ENCODE results near the gene SPAG4.

The SPAG4 gene

GRCh38 chr20:35616465-35617396 is 1.1 kb downstream of the SPAG4 start:
- Histone ChIP-seq H3K27ac (ENCODE audit: insufficient read depth in 1 of 2, low read depth in 1 of 2, low read length in 2 of 2, poor library complexity in 1 of 2, severe bottlenecking in 2 of 2) (peak overlapping the region in 1 of 2 experiments; percentile 25), H3K9me3 (ENCODE audit: control extremely low read depth in 1 of 5, control insufficient read depth in 4 of 5, insufficient read depth in 2 of 5, low read depth in 1 of 5, low read length in 4 of 5) (no peaks in the 10 kb centered on the region), H3K4me1 (ENCODE audit: control extremely low read depth in 1 of 4, control insufficient read depth in 4 of 4, insufficient read depth in 4 of 4, low read length in 3 of 4) (peaks cover 0 to 41% (median 38%) of the 10 kb centered on the region in 4 experiments), H3K4me3 (ENCODE audit: control insufficient read depth in 1 of 7, extremely low read depth in 1 of 7, insufficient read depth in 4 of 7, low read depth in 2 of 7, low read length in 6 of 7) (peak overlapping the region; percentile 37 to 80 (median 62)), H3K27me3 (replicated peaks in 2 of 5; ENCODE audit: control insufficient read depth in 4 of 5, insufficient read depth in 5 of 5, low read length in 4 of 5) (peaks cover 0 to 15% (median 4%) of the 10 kb centered on the region in 5 experiments), H3K36me3 (ENCODE audit: control insufficient read depth in 4 of 4, insufficient read depth in 4 of 4, low read length in 3 of 4) (peaks cover under 1 to 9% (median 4%) of the 10 kb centered on the region in 4 experiments)
- ChIA-PET CTCF (interaction anchor here (0.9 to 2.8 kb wide), 6 partner anchors 13 to 48 kb away, joined by 3 to 7 read pairs (median 4); partner anchors contain the start of genes CPNE1 and RBM12), POLR2A (interaction anchor here (0.6 to 2.2 kb wide), 4 partner anchors 47 to 337 kb away, joined by 3 to 9 read pairs (median 4); partner anchors contain the start of genes CPNE1, NFS1, RBM12 and ROMO1)
- under 1% methylated on average over 39 of the region's 57 CpGs for WGBS (ENCODE audit: insufficient coverage)
- peak; percentile 46 to 62 (median 59) for DNase-seq

- no peaks in the 10 kb centered on the region for H3K9me3 ChIP-seq (ENCODE audit: control extremely low read depth in 1 of 5, control insufficient read depth in 4 of 5, insufficient read depth in 2 of 5, low read depth in 1 of 5, low read length in 4 of 5)
- CTCF ChIA-PET: interaction anchor here (0.9 to 3.4 kb wide), 11 partner anchors 8 to 107 kb away, joined by 3 to 17 read pairs (median 4); partner anchors contain the start of genes CPNE1 and RBM12
- H3K27ac ChIP-seq (ENCODE audit: insufficient read depth in 1 of 2, low read depth in 1 of 2, low read length in 2 of 2, poor library complexity in 1 of 2, severe bottlenecking in 2 of 2): peak overlapping the region in 1 of 2 experiments; percentile 25
- peak overlapping the region; percentile 4 to 80 (median 62) for H3K4me3 ChIP-seq (ENCODE audit: control insufficient read depth in 1 of 7, extremely low read depth in 1 of 7, insufficient read depth in 4 of 7, low read depth in 2 of 7, low read length in 6 of 7)
- WGBS (ENCODE audit: insufficient coverage): 5% methylated on average over 17 of the region's 22 CpGs
- POLR2A ChIA-PET: interaction anchor here (1.0 to 2.2 kb wide), 2 partner anchors 13 to 46 kb away, joined by 3 to 9 read pairs; partner anchors contain the start of genes CPNE1 and RBM12
- peak; percentile 31 to 68 (median 63) for DNase-seq
- peaks cover 0 to 15% (median 4%) of the 10 kb centered on the region in 5 experiments for H3K27me3 ChIP-seq (replicated peaks in 2 of 5; ENCODE audit: control insufficient read depth in 4 of 5, insufficient read depth in 5 of 5, low read length in 4 of 5)
- H3K36me3 ChIP-seq (ENCODE audit: control insufficient read depth in 4 of 4, insufficient read depth in 4 of 4, low read length in 3 of 4): peaks cover 3 to 12% (median 7%) of the 10 kb centered on the region in 4 experiments
- peaks cover 0 to 41% (median 38%) of the 10 kb centered on the region in 4 experiments for H3K4me1 ChIP-seq (ENCODE audit: control extremely low read depth in 1 of 4, control insufficient read depth in 4 of 4, insufficient read depth in 4 of 4, low read length in 3 of 4)
Observed at GRCh38 chr20:35617397-35618262, 2.0 kb downstream of the SPAG4 start.

GRCh38 chr20:35618263-35619131 is 2.9 kb downstream of the SPAG4 start:
- Histone ChIP-seq H3K4me3 (ENCODE audit: control insufficient read depth in 1 of 7, extremely low read depth in 1 of 7, insufficient read depth in 4 of 7, low read depth in 2 of 7, low read length in 6 of 7) (peak overlapping the region; percentile 30 to 87 (median 70)), H3K4me1 (ENCODE audit: control extremely low read depth in 1 of 4, control insufficient read depth in 4 of 4, insufficient read depth in 4 of 4, low read length in 3 of 4) (peaks cover 0 to 41% (median 38%) of the 10 kb centered on the region in 4 experiments), H3K27me3 (replicated peaks in 2 of 5; ENCODE audit: control insufficient read depth in 4 of 5, insufficient read depth in 5 of 5, low read length in 4 of 5) (peaks cover 0 to 15% (median 4%) of the 10 kb centered on the region in 5 experiments), H3K27ac (ENCODE audit: insufficient read depth in 1 of 2, low read depth in 1 of 2, low read length in 2 of 2, poor library complexity in 1 of 2, severe bottlenecking in 2 of 2) (no peak overlapping the region), H3K9me3 (ENCODE audit: control extremely low read depth in 1 of 5, control insufficient read depth in 4 of 5, insufficient read depth in 2 of 5, low read depth in 1 of 5, low read length in 4 of 5) (no peaks in the 10 kb centered on the region), H3K36me3 (ENCODE audit: control insufficient read depth in 4 of 4, insufficient read depth in 4 of 4, low read length in 3 of 4) (peaks cover 3 to 12% (median 8%) of the 10 kb centered on the region in 4 experiments)
- DNase-seq: peak in 2 of 3 donors; percentile 26 to 31
- ChIA-PET CTCF (interaction anchor here (0.7 to 3.8 kb wide), 27 partner anchors 9 to 324 kb away, joined by 3 to 29 read pairs (median 5); partner anchors contain the start of genes NFS1 and ROMO1), POLR2A (interaction anchor here (1.0 kb wide), 1 partner anchor 14 kb away, joined by 3 read pairs; no protein-coding TSS in a partner anchor)
- WGBS (ENCODE audit: insufficient coverage): 11% methylated on average over 25 of the region's 35 CpGs

- WGBS (ENCODE audit: insufficient coverage): 3% methylated on average over 47 of the region's 49 CpGs
- peak overlapping the region in 6 of 7 experiments; percentile 59 to 87 (median 74) for H3K4me3 ChIP-seq (ENCODE audit: control insufficient read depth in 1 of 7, extremely low read depth in 1 of 7, insufficient read depth in 4 of 7, low read depth in 2 of 7, low read length in 6 of 7)
- CTCF ChIA-PET: interaction anchor here (0.7 to 3.8 kb wide), 28 partner anchors 10 to 323 kb away, joined by 3 to 29 read pairs (median 4); partner anchors contain the start of genes NFS1 and ROMO1
- DNase-seq: peak; percentile 76 to 87 (median 85)
- H3K36me3 ChIP-seq (ENCODE audit: control insufficient read depth in 4 of 4, insufficient read depth in 4 of 4, low read length in 3 of 4): peaks cover 3 to 13% (median 10%) of the 10 kb centered on the region in 4 experiments
- peaks cover 0 to 41% (median 38%) of the 10 kb centered on the region in 4 experiments for H3K4me1 ChIP-seq (ENCODE audit: control extremely low read depth in 1 of 4, control insufficient read depth in 4 of 4, insufficient read depth in 4 of 4, low read length in 3 of 4)
- peaks cover 0 to 15% (median 4%) of the 10 kb centered on the region in 5 experiments for H3K27me3 ChIP-seq (replicated peaks in 2 of 5; ENCODE audit: control insufficient read depth in 4 of 5, insufficient read depth in 5 of 5, low read length in 4 of 5)
- no peaks in the 10 kb centered on the region for H3K9me3 ChIP-seq (ENCODE audit: control extremely low read depth in 1 of 5, control insufficient read depth in 4 of 5, insufficient read depth in 2 of 5, low read depth in 1 of 5, low read length in 4 of 5)
- no peak overlapping the region for H3K27ac ChIP-seq (ENCODE audit: insufficient read depth in 1 of 2, low read depth in 1 of 2, low read length in 2 of 2, poor library complexity in 1 of 2, severe bottlenecking in 2 of 2)
- POLR2A ChIA-PET: interaction anchor here (0.7 kb wide), 1 partner anchor 44 kb away, joined by 3 read pairs; no protein-coding TSS in a partner anchor
Observed at GRCh38 chr20:35619196-35620095, 3.8 kb downstream of the SPAG4 start.

GRCh38 chr20:35620818-35621559 is 5.4 kb downstream of the SPAG4 start:
- no peak for DNase-seq
- peaks cover 3 to 22% (median 15%) of the 10 kb centered on the region in 4 experiments for H3K36me3 ChIP-seq (ENCODE audit: control insufficient read depth in 4 of 4, insufficient read depth in 4 of 4, low read length in 3 of 4)
- ChIA-PET CTCF (interaction anchor here (0.6 to 3.8 kb wide), 10 partner anchors 10 to 166 kb away, joined by 3 to 29 read pairs (median 4); no protein-coding TSS in a partner anchor), POLR2A (interaction anchor here (0.6 kb wide), 1 partner anchor 107 kb away, joined by 3 read pairs; no protein-coding TSS in a partner anchor)
- no peak overlapping the region for H3K4me3 ChIP-seq (ENCODE audit: control insufficient read depth in 1 of 7, extremely low read depth in 1 of 7, insufficient read depth in 4 of 7, low read depth in 2 of 7, low read length in 6 of 7)
- peaks cover 0 to 15% (median 4%) of the 10 kb centered on the region in 5 experiments for H3K27me3 ChIP-seq (replicated peaks in 2 of 5; ENCODE audit: control insufficient read depth in 4 of 5, insufficient read depth in 5 of 5, low read length in 4 of 5)
- 96% methylated on average over 11 of the region's 11 CpGs for WGBS (ENCODE audit: insufficient coverage)
- peaks cover 0 to 35% (median 31%) of the 10 kb centered on the region in 4 experiments for H3K4me1 ChIP-seq (ENCODE audit: control extremely low read depth in 1 of 4, control insufficient read depth in 4 of 4, insufficient read depth in 4 of 4, low read length in 3 of 4)
- H3K9me3 ChIP-seq (ENCODE audit: control extremely low read depth in 1 of 5, control insufficient read depth in 4 of 5, insufficient read depth in 2 of 5, low read depth in 1 of 5, low read length in 4 of 5): no peaks in the 10 kb centered on the region
- no peak overlapping the region for H3K27ac ChIP-seq (ENCODE audit: insufficient read depth in 1 of 2, low read depth in 1 of 2, low read length in 2 of 2, poor library complexity in 1 of 2, severe bottlenecking in 2 of 2)

Measured in common myeloid progenitor, CD34-positive (primary cell).